Measurements from ENCODE around the gene ERVV-1.

The ERVV-1 gene

GRCh38 chr19:53008061-53008778 is 5.5 kb upstream of the ERVV-1 start:
- WGBS: 84% methylated on average over 24 of the region's 25 CpGs
- no peak overlapping the region for H4K91ac ChIP-seq (ENCODE audit: low read length)

GRCh38 chr19:53010494-53010893 is 3.2 kb upstream of the ERVV-1 start:
- no peak overlapping the region for H2AK5ac ChIP-seq (ENCODE audit: low read length, severe bottlenecking)
- no peaks in the 10 kb centered on the region for H3K27me3 ChIP-seq (ENCODE audit: control insufficient read depth in 1 of 2, insufficient read depth in 1 of 2, low read length in 2 of 2)
- H3K9ac ChIP-seq (ENCODE audit: low read length): no peak overlapping the region
- no peak overlapping the region for H2BK15ac ChIP-seq (ENCODE audit: low read depth, poor library complexity, severe bottlenecking)
- no peak overlapping the region for H3K23ac ChIP-seq (ENCODE audit: low read length in 2 of 2)
- H2AFZ ChIP-seq (ENCODE audit: low read depth, low read length): no peak overlapping the region
- no peak overlapping the region for H2BK12ac ChIP-seq (ENCODE audit: low read length in 2 of 2)
- H3K36me3 ChIP-seq (ENCODE audit: control insufficient read depth in 1 of 2, insufficient read depth in 2 of 2, low read depth in 1 of 2, low read length in 2 of 2): no peaks in the 10 kb centered on the region
- no peak overlapping the region for H3K14ac ChIP-seq (ENCODE audit: low read length in 2 of 2)
- no peaks in the 10 kb centered on the region for H3K4me1 ChIP-seq (ENCODE audit: control insufficient read depth, insufficient read depth, low read depth, low read length)
- peaks cover 8% of the 10 kb centered on the region for H3K9me3 ChIP-seq (ENCODE audit: control insufficient read depth, low read length)
- H3K27ac ChIP-seq (ENCODE audit: low read length, poor library complexity, severe bottlenecking): no peak overlapping the region
- no peak overlapping the region for H2BK5ac ChIP-seq (ENCODE audit: low read depth, low read length, poor library complexity, severe bottlenecking)
- no peak overlapping the region for H2BK120ac ChIP-seq (ENCODE audit: low read depth, low read length)
- no peaks in the 10 kb centered on the region for H3K79me1 ChIP-seq (replicated peaks; ENCODE audit: low read length, poor library complexity, severe bottlenecking)
- WGBS: 62% methylated on average over 9 of the region's 9 CpGs
- H3K18ac ChIP-seq (ENCODE audit: low read depth in 1 of 2, low read length in 2 of 2): no peak overlapping the region
- no peak overlapping the region for H3K4ac ChIP-seq (ENCODE audit: low read depth in 1 of 2, low read length in 2 of 2)
- H3K4me3 ChIP-seq (ENCODE audit: insufficient read depth in 1 of 2, low read depth in 1 of 2, low read length in 2 of 2): no peak overlapping the region
- H3K4me2 ChIP-seq (ENCODE audit: low read length, poor library complexity, severe bottlenecking): no peak overlapping the region
- no peak overlapping the region for H4K8ac ChIP-seq (ENCODE audit: low read length)
- H4K91ac ChIP-seq (ENCODE audit: low read length): no peak overlapping the region
- DNase-seq: no peak

More at GRCh38 chr19:53008061-53008778, 5.5 kb upstream of the ERVV-1 start:
- Histone ChIP-seq H3K14ac (ENCODE audit: low read length in 2 of 2) (no peak overlapping the region), H2BK120ac (ENCODE audit: low read depth, low read length) (no peak overlapping the region), H3K18ac (ENCODE audit: low read depth in 1 of 2, low read length in 2 of 2) (no peak overlapping the region), H2AK5ac (ENCODE audit: low read length, severe bottlenecking) (no peak overlapping the region), H3K4me2 (ENCODE audit: low read length, poor library complexity, severe bottlenecking) (no peak overlapping the region), H2BK15ac (ENCODE audit: low read depth, poor library complexity, severe bottlenecking) (no peak overlapping the region), H3K27me3 (ENCODE audit: control insufficient read depth in 1 of 2, insufficient read depth in 1 of 2, low read length in 2 of 2) (no peaks in the 10 kb centered on the region), H3K36me3 (ENCODE audit: control insufficient read depth in 1 of 2, insufficient read depth in 2 of 2, low read depth in 1 of 2, low read length in 2 of 2) (no peaks in the 10 kb centered on the region), H2BK5ac (ENCODE audit: low read depth, low read length, poor library complexity, severe bottlenecking) (no peak overlapping the region), H4K8ac (ENCODE audit: low read length) (no peak overlapping the region), H3K4ac (ENCODE audit: low read depth in 1 of 2, low read length in 2 of 2) (no peak overlapping the region), H3K4me1 (ENCODE audit: control insufficient read depth, insufficient read depth, low read depth, low read length) (no peaks in the 10 kb centered on the region), H3K9ac (ENCODE audit: low read length) (no peak overlapping the region), H3K9me3 (ENCODE audit: control insufficient read depth, low read length) (peaks cover 11% of the 10 kb centered on the region), H3K23ac (ENCODE audit: low read length in 2 of 2) (no peak overlapping the region), H3K4me3 (ENCODE audit: insufficient read depth in 1 of 2, low read depth in 1 of 2, low read length in 2 of 2) (no peak overlapping the region), H2AFZ (ENCODE audit: low read depth, low read length) (no peak overlapping the region), H2BK12ac (ENCODE audit: low read length in 2 of 2) (no peak overlapping the region), H3K79me1 (replicated peaks; ENCODE audit: low read length, poor library complexity, severe bottlenecking) (no peaks in the 10 kb centered on the region), H3K27ac (ENCODE audit: low read length, poor library complexity, severe bottlenecking) (no peak overlapping the region)
- DNase-seq: no peak

- 49% methylated on average over 2 of the region's 6 CpGs for WGBS
- Histone ChIP-seq H3K23ac (ENCODE audit: low read length in 2 of 2) (no peak overlapping the region), H2BK120ac (ENCODE audit: low read depth, low read length) (no peak overlapping the region), H3K9me3 (ENCODE audit: control insufficient read depth, low read length) (peaks cover 8% of the 10 kb centered on the region), H3K4me3 (ENCODE audit: insufficient read depth in 1 of 2, low read depth in 1 of 2, low read length in 2 of 2) (no peak overlapping the region), H2AK5ac (ENCODE audit: low read length, severe bottlenecking) (no peak overlapping the region), H3K27ac (ENCODE audit: low read length, poor library complexity, severe bottlenecking) (no peak overlapping the region), H2BK12ac (ENCODE audit: low read length in 2 of 2) (no peak overlapping the region), H3K4me2 (ENCODE audit: low read length, poor library complexity, severe bottlenecking) (no peak overlapping the region), H4K91ac (ENCODE audit: low read length) (no peak overlapping the region), H2BK15ac (ENCODE audit: low read depth, poor library complexity, severe bottlenecking) (no peak overlapping the region), H2AFZ (ENCODE audit: low read depth, low read length) (no peak overlapping the region), H3K4me1 (ENCODE audit: control insufficient read depth, insufficient read depth, low read depth, low read length) (no peaks in the 10 kb centered on the region), H3K14ac (ENCODE audit: low read length in 2 of 2) (no peak overlapping the region), H3K27me3 (ENCODE audit: control insufficient read depth in 1 of 2, insufficient read depth in 1 of 2, low read length in 2 of 2) (no peaks in the 10 kb centered on the region), H3K36me3 (ENCODE audit: control insufficient read depth in 1 of 2, insufficient read depth in 2 of 2, low read depth in 1 of 2, low read length in 2 of 2) (no peaks in the 10 kb centered on the region), H3K9ac (ENCODE audit: low read length) (no peak overlapping the region), H2BK5ac (ENCODE audit: low read depth, low read length, poor library complexity, severe bottlenecking) (no peak overlapping the region), H3K18ac (ENCODE audit: low read depth in 1 of 2, low read length in 2 of 2) (no peak overlapping the region), H3K79me1 (replicated peaks; ENCODE audit: low read length, poor library complexity, severe bottlenecking) (no peaks in the 10 kb centered on the region), H4K8ac (ENCODE audit: low read length) (no peak overlapping the region), H3K4ac (ENCODE audit: low read depth in 1 of 2, low read length in 2 of 2) (no peak overlapping the region)
- no peak for DNase-seq
Observed at GRCh38 chr19:53012006-53012405, 1.7 kb upstream of the ERVV-1 start.

GRCh38 chr19:53015159-53015558 is 1.4 kb downstream of the ERVV-1 start:
- Histone ChIP-seq H2BK12ac (ENCODE audit: low read length in 2 of 2) (no peak overlapping the region), H2AK5ac (ENCODE audit: low read length, severe bottlenecking) (no peak overlapping the region), H3K36me3 (ENCODE audit: control insufficient read depth in 1 of 2, insufficient read depth in 2 of 2, low read depth in 1 of 2, low read length in 2 of 2) (no peaks in the 10 kb centered on the region), H3K4ac (ENCODE audit: low read depth in 1 of 2, low read length in 2 of 2) (no peak overlapping the region), H2AFZ (ENCODE audit: low read depth, low read length) (no peak overlapping the region), H3K9ac (ENCODE audit: low read length) (no peak overlapping the region), H3K18ac (ENCODE audit: low read depth in 1 of 2, low read length in 2 of 2) (no peak overlapping the region), H3K4me3 (ENCODE audit: insufficient read depth in 1 of 2, low read depth in 1 of 2, low read length in 2 of 2) (no peak overlapping the region), H2BK120ac (ENCODE audit: low read depth, low read length) (no peak overlapping the region), H3K9me3 (ENCODE audit: control insufficient read depth, low read length) (peaks cover 7% of the 10 kb centered on the region), H3K27ac (ENCODE audit: low read length, poor library complexity, severe bottlenecking) (no peak overlapping the region), H3K14ac (ENCODE audit: low read length in 2 of 2) (no peak overlapping the region), H4K91ac (ENCODE audit: low read length) (no peak overlapping the region), H3K4me1 (ENCODE audit: control insufficient read depth, insufficient read depth, low read depth, low read length) (no peaks in the 10 kb centered on the region), H3K4me2 (ENCODE audit: low read length, poor library complexity, severe bottlenecking) (no peak overlapping the region), H3K79me1 (replicated peaks; ENCODE audit: low read length, poor library complexity, severe bottlenecking) (no peaks in the 10 kb centered on the region), H3K23ac (ENCODE audit: low read length in 2 of 2) (no peak overlapping the region), H2BK15ac (ENCODE audit: low read depth, poor library complexity, severe bottlenecking) (no peak overlapping the region), H3K27me3 (ENCODE audit: control insufficient read depth in 1 of 2, insufficient read depth in 1 of 2, low read length in 2 of 2) (no peaks in the 10 kb centered on the region), H4K8ac (ENCODE audit: low read length) (no peak overlapping the region), H2BK5ac (ENCODE audit: low read depth, low read length, poor library complexity, severe bottlenecking) (no peak overlapping the region)
- DNase-seq: no peak
- 88% methylated on average over 2 of the region's 2 CpGs for WGBS

All from mesenchymal stem cell (in vitro differentiated cells and primary cell).